Neural progenitor cell (in vitro differentiated cells): ENCODE measurements around the gene RTN1. TPM values are rescaled to one million over a fixed set of nuclear protein-coding genes. Genes with fewer than 3 reads are reported as not detected.

Source experiments
- DNase-seq: peaks from one replicate; pipeline ENCODE4 v3.0.0-alpha.2; 2016; ENCODE audit warnings: low spot score
- H2AFZ ChIP-seq: fragments of 200-600 bp; sonication (generic); replicated peaks from 2 replicates; pipeline ENCODE4 v1.6.1; 2016; ENCODE audit warnings: antibody characterized with exemption
- H3F3A ChIP-seq: fragments of 200-600 bp; sonication (generic); 2 replicates; pipeline ENCODE4 v1.6.1; 2016; ENCODE audit warnings: antibody characterized with exemption, low read depth
- H3K27ac ChIP-seq: fragments of 200-600 bp; sonication (generic); 2 replicates; pipeline ENCODE4 v1.5.1; 2016; ENCODE audit warnings: mild to moderate bottlenecking
- H3K27me3 ChIP-seq: fragments of 200-600 bp; sonication (generic); 2 replicates; pipeline ENCODE4 v1.6.1; 2016; ENCODE audit warnings: mild to moderate bottlenecking, moderate library complexity
- H3K36me3 ChIP-seq: fragments of 200-600 bp; sonication (generic); 2 replicates; pipeline ENCODE4 v1.5.1; 2016
- H3K4me1 ChIP-seq: fragments of 200-600 bp; sonication (generic); 2 replicates; pipeline ENCODE4 v1.6.1; 2016; ENCODE audit warnings: mixed run types
- H3K4me2 ChIP-seq: fragments of 200-600 bp; sonication (generic); 2 replicates; pipeline ENCODE4 v1.6.1; 2016
- H3K4me3 ChIP-seq: fragments of 200-600 bp; sonication (generic); 2 replicates; pipeline ENCODE4 v1.5.1; 2016
- H3K79me2 ChIP-seq: fragments of 200-600 bp; sonication (generic); 2 replicates; pipeline ENCODE4 v1.6.1; 2016; ENCODE audit warnings: low read depth
- H3K9ac ChIP-seq: fragments of 200-600 bp; sonication (generic); 2 replicates; pipeline ENCODE4 v1.6.1; 2016
- H3K9me3 ChIP-seq: fragments of 200-600 bp; sonication (generic); 2 replicates; pipeline ENCODE4 v1.5.1; 2016; ENCODE audit warnings: low read depth
- H4K20me1 ChIP-seq: fragments of 200-600 bp; sonication (generic); 2 replicates; pipeline ENCODE4 v1.6.1; 2016; ENCODE audit warnings: low read depth
- H3K27ac Mint-ChIP-seq: 3 replicates; pipeline ENCODE4 v1.8.0; 2021; ENCODE audit warnings: mixed read lengths
- H3K27me3 Mint-ChIP-seq: 2 replicates; pipeline ENCODE4 v1.8.0; 2022; ENCODE audit warnings: low read depth, mild to moderate bottlenecking, inconsistent platforms, moderate library complexity, mixed read lengths; ENCODE audit not compliant: insufficient read depth
- H3K36me3 Mint-ChIP-seq: 3 replicates; pipeline ENCODE4 v1.8.0; 2021; ENCODE audit warnings: mixed read lengths
- H3K4me1 Mint-ChIP-seq: 3 replicates; pipeline ENCODE4 v1.8.0; 2021; ENCODE audit warnings: mixed read lengths
- H3K4me3 Mint-ChIP-seq: 3 replicates; pipeline ENCODE4 v1.8.0; 2021; ENCODE audit warnings: mild to moderate bottlenecking, moderate library complexity, mixed read lengths
- H3K9me3 Mint-ChIP-seq: 3 replicates; pipeline ENCODE4 v1.8.0; 2020; ENCODE audit warnings: mixed read lengths
- CTCF ChIP-seq: fragments of 200-600 bp; sonication (generic); IDR thresholded peaks from 2 replicates; pipeline ENCODE4 v1.5.1; 2017; ENCODE audit warnings: antibody characterized with exemption, mild to moderate bottlenecking
- EZH2 ChIP-seq: fragments of 200-600 bp; sonication (generic); IDR thresholded peaks from 2 replicates; pipeline ENCODE4 v1.6.1; 2017; ENCODE audit warnings: antibody characterized with exemption, mild to moderate bottlenecking, moderate library complexity
- EZH2phosphoT487 ChIP-seq: fragments of 200-600 bp; sonication (generic); IDR thresholded peaks from 2 replicates; pipeline ENCODE4 v1.6.1; 2017; ENCODE audit warnings: antibody characterized with exemption
- total RNA-seq: library from RNA; depleted of rRNA; stranded (reverse); fragments of >200 nt; gene quantifications from 2 replicates; pipeline ENCODE4 v1.2.3, GENCODE V29; 2015; ENCODE audit warnings: low replicate concordance

Gene RTN1
- total RNA-seq, 1 donor from 2014 or later = 7.7 TPM

- peaks cover 2% of the 10 kb centered on the region for H3K27me3 Mint-ChIP-seq
- Histone ChIP-seq H4K20me1 (no peaks in the 10 kb centered on the region), H3K9me3 (no peaks in the 10 kb centered on the region), H2AFZ (no peak overlapping the region), H3K4me2 (no peak overlapping the region), H3K79me2 (no peaks in the 10 kb centered on the region), H3K4me3 (no peak overlapping the region), H3K27ac (no peak overlapping the region), H3K27me3 (no peaks in the 10 kb centered on the region), H3K4me1 (no peaks in the 10 kb centered on the region), H3K36me3 (no peaks in the 10 kb centered on the region), H3F3A (no peaks in the 10 kb centered on the region), H3K9ac (no peak overlapping the region)
- H3K4me3 Mint-ChIP-seq = no peak overlapping the region
- no peak overlapping the region for H3K27ac Mint-ChIP-seq
- TF ChIP-seq CTCF (no peak), EZH2phosphoT487 (no peak)
- H3K9me3 Mint-ChIP-seq = peaks cover 5% of the 10 kb centered on the region
- no peaks in the 10 kb centered on the region for H3K36me3 Mint-ChIP-seq
- DNase-seq = no peak
- no peaks in the 10 kb centered on the region for H3K4me1 Mint-ChIP-seq
These were observed 34.6 kb upstream of the RTN1 start for GRCh38 chr14:59905188-59905587.

- TF ChIP-seq EZH2 = no peak
- H3K27ac Mint-ChIP-seq = no peak overlapping the region
- no peak overlapping the region for H2AFZ ChIP-seq
- no peaks in the 10 kb centered on the region for H3K36me3 Mint-ChIP-seq
- H3K4me2 ChIP-seq = no peak overlapping the region
- no peaks in the 10 kb centered on the region for H3K36me3 ChIP-seq
- no peaks in the 10 kb centered on the region for H3F3A ChIP-seq
- no peak overlapping the region for H3K4me3 ChIP-seq
- peaks cover 5% of the 10 kb centered on the region for H3K9me3 Mint-ChIP-seq
- no peaks in the 10 kb centered on the region for H4K20me1 ChIP-seq
- H3K4me3 Mint-ChIP-seq = no peak overlapping the region
- no peaks in the 10 kb centered on the region for H3K79me2 ChIP-seq
- H3K27me3 ChIP-seq = no peaks in the 10 kb centered on the region
- no peaks in the 10 kb centered on the region for H3K4me1 Mint-ChIP-seq
- no peaks in the 10 kb centered on the region for H3K9me3 ChIP-seq
- H3K9ac ChIP-seq = no peak overlapping the region
- DNase-seq = no peak
- peaks cover 2% of the 10 kb centered on the region for H3K27me3 Mint-ChIP-seq
- no peak overlapping the region for H3K27ac ChIP-seq
- H3K4me1 ChIP-seq = no peaks in the 10 kb centered on the region
These were observed 33.6 kb upstream of the RTN1 start for GRCh38 chr14:59904184-59904583.

GRCh38 chr14:59900556-59900955 is 30.0 kb upstream of the RTN1 start:
- no peaks in the 10 kb centered on the region for H3K36me3 ChIP-seq
- H3K27ac ChIP-seq = no peak overlapping the region
- peaks cover 2% of the 10 kb centered on the region for H3K27me3 Mint-ChIP-seq
- H3K27ac Mint-ChIP-seq = no peak overlapping the region
- H3K4me1 Mint-ChIP-seq = no peaks in the 10 kb centered on the region
- H3F3A ChIP-seq = no peaks in the 10 kb centered on the region
- peaks cover 9% of the 10 kb centered on the region for H3K27me3 ChIP-seq
- H3K36me3 Mint-ChIP-seq = no peaks in the 10 kb centered on the region
- TF ChIP-seq EZH2phosphoT487 (no peak), CTCF (no peak), EZH2 (no peak)
- H3K4me3 Mint-ChIP-seq = no peak overlapping the region
- no peaks in the 10 kb centered on the region for H3K9me3 ChIP-seq
- H2AFZ ChIP-seq = no peak overlapping the region
- H4K20me1 ChIP-seq = no peaks in the 10 kb centered on the region
- no peak overlapping the region for H3K4me3 ChIP-seq
- H3K9me3 Mint-ChIP-seq = peaks cover 5% of the 10 kb centered on the region
- no peaks in the 10 kb centered on the region for H3K79me2 ChIP-seq
- no peak overlapping the region for H3K9ac ChIP-seq
- DNase-seq = no peak
- H3K4me2 ChIP-seq = no peak overlapping the region
- H3K4me1 ChIP-seq = no peaks in the 10 kb centered on the region

GRCh38 chr14:59897757-59898383 is 27.3 kb upstream of the RTN1 start:
- peak; percentile 74 for DNase-seq
- Histone ChIP-seq H3K79me2 (no peaks in the 10 kb centered on the region), H3K27me3 (peaks cover 9% of the 10 kb centered on the region), H3K4me2 (no peak overlapping the region), H3K4me3 (no peak overlapping the region), H3K9ac (no peak overlapping the region), H3F3A (no peaks in the 10 kb centered on the region), H3K27ac (no peak overlapping the region), H3K36me3 (no peaks in the 10 kb centered on the region), H2AFZ (peak overlapping the region; percentile 32), H3K4me1 (no peaks in the 10 kb centered on the region), H4K20me1 (no peaks in the 10 kb centered on the region), H3K9me3 (no peaks in the 10 kb centered on the region)
- H3K4me3 Mint-ChIP-seq = no peak overlapping the region
- no peaks in the 10 kb centered on the region for H3K4me1 Mint-ChIP-seq
- H3K27me3 Mint-ChIP-seq = peaks cover 2% of the 10 kb centered on the region
- peaks cover 5% of the 10 kb centered on the region for H3K9me3 Mint-ChIP-seq
- TF ChIP-seq CTCF (peak; percentile 74), EZH2 (no peak), EZH2phosphoT487 (no peak)
- H3K36me3 Mint-ChIP-seq = no peaks in the 10 kb centered on the region
- no peak overlapping the region for H3K27ac Mint-ChIP-seq
